ENCODE measurements around the gene IL16. TPM values are rescaled to one million over a fixed set of nuclear protein-coding genes. Genes with fewer than 3 reads are reported as not detected.

The IL16 gene
- total RNA-seq, 1 experiment from 2014 or later, result 1.8 TPM

GRCh38 chr15:81174125-81174791, 22.4 kb upstream of the IL16 start:
- no peak overlapping the region for H3K4me3 ChIP-seq (ENCODE audit: low read depth, low read length, poor library complexity, severe bottlenecking)
- POLR2A ChIA-PET (ENCODE audit: low non-redundant PET), result no interaction called here
- H3K27me3 ChIP-seq (replicated peaks; ENCODE audit: insufficient read depth, low read depth, low read length, poor library complexity), result peaks cover 12% of the 10 kb centered on the region
- H3K36me3 ChIP-seq (ENCODE audit: insufficient read depth, low read length, poor library complexity, severe bottlenecking), result no peaks in the 10 kb centered on the region
- CTCF ChIA-PET, result no interaction called here
- H3K27ac ChIP-seq (ENCODE audit: low read depth, low read length, poor library complexity, severe bottlenecking), result no peak overlapping the region
- no peaks in the 10 kb centered on the region for H3K9me3 ChIP-seq (ENCODE audit: low read depth, low read length, poor library complexity, severe bottlenecking)
- no peak for DNase-seq (ENCODE audit: low spot score)
- H3K4me1 ChIP-seq (ENCODE audit: insufficient read depth, low read length, poor library complexity, severe bottlenecking), result no peaks in the 10 kb centered on the region
- no TSS peak for BruUV-seq (replicated peaks)
- intact Hi-C loops (cut with micrococcal nuclease; ENCODE audit: unreplicated experiment), result no loop called here
- no peak for TF ChIP-seq EZH2 (IDR thresholded peaks at IDR 0.05; ENCODE audit: borderline replicate concordance, low read depth, low read length, poor library complexity, severe bottlenecking)
- TF ChIP-seq CTCF (conservative IDR thresholded peaks at IDR 0.05; ENCODE audit: low read depth, low read length), result no peak

GRCh38 chr15:81174792-81175327, 21.8 kb upstream of the IL16 start:
- H3K4me1 ChIP-seq (ENCODE audit: insufficient read depth, low read length, poor library complexity, severe bottlenecking), result no peaks in the 10 kb centered on the region
- H3K36me3 ChIP-seq (ENCODE audit: insufficient read depth, low read length, poor library complexity, severe bottlenecking), result no peaks in the 10 kb centered on the region
- no peaks in the 10 kb centered on the region for H3K9me3 ChIP-seq (ENCODE audit: low read depth, low read length, poor library complexity, severe bottlenecking)
- intact Hi-C loops (cut with micrococcal nuclease; ENCODE audit: unreplicated experiment), result no loop called here
- CTCF ChIA-PET, result no interaction called here
- TF ChIP-seq CTCF (conservative IDR thresholded peaks at IDR 0.05; ENCODE audit: low read depth, low read length), result 0 out of 2 replicates have a peak, but pooled peaks have one; percentile 17
- no peak for TF ChIP-seq EZH2 (IDR thresholded peaks at IDR 0.05; ENCODE audit: borderline replicate concordance, low read depth, low read length, poor library complexity, severe bottlenecking)
- no peak for DNase-seq (ENCODE audit: low spot score)
- no peak overlapping the region for H3K27ac ChIP-seq (ENCODE audit: low read depth, low read length, poor library complexity, severe bottlenecking)
- no TSS peak for BruUV-seq (replicated peaks)
- POLR2A ChIA-PET (ENCODE audit: low non-redundant PET), result no interaction called here
- peaks cover 12% of the 10 kb centered on the region for H3K27me3 ChIP-seq (replicated peaks; ENCODE audit: insufficient read depth, low read depth, low read length, poor library complexity)
- no peak overlapping the region for H3K4me3 ChIP-seq (ENCODE audit: low read depth, low read length, poor library complexity, severe bottlenecking)

- TF ChIP-seq CTCF (conservative IDR thresholded peaks at IDR 0.05; ENCODE audit: low read depth, low read length), result no peak
- no peak for TF ChIP-seq EZH2 (IDR thresholded peaks at IDR 0.05; ENCODE audit: borderline replicate concordance, low read depth, low read length, poor library complexity, severe bottlenecking)
- Histone ChIP-seq H3K27ac (ENCODE audit: low read depth, low read length, poor library complexity, severe bottlenecking) (no peak overlapping the region), H3K4me1 (ENCODE audit: insufficient read depth, low read length, poor library complexity, severe bottlenecking) (no peaks in the 10 kb centered on the region), H3K9me3 (ENCODE audit: low read depth, low read length, poor library complexity, severe bottlenecking) (no peaks in the 10 kb centered on the region), H3K27me3 (replicated peaks; ENCODE audit: insufficient read depth, low read depth, low read length, poor library complexity) (peaks cover 9% of the 10 kb centered on the region), H3K4me3 (ENCODE audit: low read depth, low read length, poor library complexity, severe bottlenecking) (no peak overlapping the region), H3K36me3 (ENCODE audit: insufficient read depth, low read length, poor library complexity, severe bottlenecking) (no peaks in the 10 kb centered on the region)
- DNase-seq (ENCODE audit: low spot score), result no peak
- ChIA-PET CTCF (no interaction called here), POLR2A (ENCODE audit: low non-redundant PET) (no interaction called here)
- intact Hi-C loops (cut with micrococcal nuclease; ENCODE audit: unreplicated experiment), result no loop called here
- no TSS peak for BruUV-seq (replicated peaks)
These were observed 21.2 kb upstream of the IL16 start for GRCh38 chr15:81175496-81175895.
